ENCODE data around the gene ALG8.

- TF ChIP-seq POLR2A (IDR thresholded peaks at IDR 0.05; ENCODE audit: low read length) (no peak), GATA1 (IDR thresholded peaks at IDR 0.05; ENCODE audit: low read depth, low read length) (no peak)
These were observed 11.3 kb upstream of the ALG8 start for GRCh38 chr11:78150754-78151153.
